Fibroblast of skin of abdomen (primary cell): ENCODE results near the gene ZFAND6.
A peak's percentile ranks its signal among the peaks of the same experiment; 100 is the strongest.

Source experiments
- DNase-seq: peaks from one replicate; pipeline ENCODE4 v3.0.0-alpha.2; 2013

ZFAND6 gene

DNA sequence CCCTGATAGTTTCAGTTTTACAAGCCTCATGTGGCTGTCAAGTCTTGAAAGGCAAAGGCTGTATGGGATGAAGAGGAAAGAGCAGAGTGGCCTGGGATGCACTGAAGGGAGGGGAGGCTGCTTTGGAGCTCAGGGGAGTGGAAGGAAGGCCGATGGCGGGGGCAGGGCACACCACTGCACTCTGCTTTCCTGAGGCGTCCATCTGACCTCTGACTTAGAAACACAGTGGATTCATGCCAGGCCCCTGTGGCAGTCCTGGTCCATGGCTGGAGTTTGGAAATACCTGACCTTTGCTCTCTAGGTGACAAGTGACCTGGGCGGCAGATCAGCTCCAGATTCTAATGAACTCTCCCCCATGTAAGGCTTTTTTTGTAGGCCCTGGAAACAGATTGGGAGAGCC, 112.3 kb downstream of the ZFAND6 start:
- no peak for DNase-seq

DNA sequence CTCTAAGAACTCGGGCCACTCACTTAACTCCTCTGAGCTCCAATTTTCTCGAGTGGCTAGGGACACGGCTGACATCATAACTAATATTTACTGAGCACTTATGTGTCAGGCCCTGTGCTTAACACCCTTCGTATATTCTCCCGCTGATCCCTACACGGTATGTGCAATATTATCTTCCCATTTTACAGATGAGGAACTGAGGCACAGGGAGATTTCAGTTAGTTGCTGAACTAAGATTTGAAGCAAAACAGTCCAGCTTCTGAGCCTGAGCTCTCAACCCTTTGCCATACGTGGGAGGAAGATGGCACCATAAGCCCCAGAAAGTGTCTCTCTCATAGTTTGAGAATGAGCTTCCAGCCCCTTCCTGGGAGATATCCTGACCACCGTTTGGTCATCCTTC, 112.9 kb downstream of the ZFAND6 start:
- DNase-seq: no peak

DNA sequence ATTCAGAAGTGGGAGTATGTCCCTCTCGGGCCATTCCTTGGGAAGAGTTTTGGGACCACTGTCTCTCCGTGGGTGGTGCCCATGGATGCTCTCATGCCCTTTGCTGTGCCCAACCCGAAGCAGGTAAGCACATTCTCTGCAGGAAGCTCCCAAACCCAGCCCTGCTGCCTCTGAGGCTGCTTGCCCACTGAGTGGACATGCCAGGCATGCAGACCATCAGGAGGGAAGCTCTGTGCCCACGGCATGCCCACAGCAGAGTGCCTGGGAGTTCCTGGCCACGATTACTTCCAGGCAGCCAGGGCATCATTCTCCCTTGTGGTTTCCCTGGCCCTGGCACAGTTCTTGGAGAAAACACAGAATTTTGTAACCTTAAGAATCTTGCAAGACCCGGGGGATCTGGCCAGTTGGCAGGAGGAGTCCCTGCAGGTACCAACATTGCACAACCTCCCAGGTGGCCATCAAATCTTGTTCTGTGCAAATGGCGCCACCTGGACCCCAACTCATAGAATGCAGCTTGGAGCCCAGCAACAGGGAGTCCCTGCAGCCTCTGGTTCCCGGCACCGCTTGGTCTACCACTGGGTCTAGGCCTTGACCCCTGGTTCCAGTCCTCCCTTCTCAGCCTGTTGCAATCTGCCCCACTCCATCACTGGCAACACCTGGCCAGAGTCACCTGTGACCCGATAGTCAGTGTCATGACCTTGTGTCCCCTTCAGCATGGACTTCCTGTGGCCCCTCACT, 113.7 kb downstream of the ZFAND6 start:
- DNase-seq: peak; percentile 38

DNA sequence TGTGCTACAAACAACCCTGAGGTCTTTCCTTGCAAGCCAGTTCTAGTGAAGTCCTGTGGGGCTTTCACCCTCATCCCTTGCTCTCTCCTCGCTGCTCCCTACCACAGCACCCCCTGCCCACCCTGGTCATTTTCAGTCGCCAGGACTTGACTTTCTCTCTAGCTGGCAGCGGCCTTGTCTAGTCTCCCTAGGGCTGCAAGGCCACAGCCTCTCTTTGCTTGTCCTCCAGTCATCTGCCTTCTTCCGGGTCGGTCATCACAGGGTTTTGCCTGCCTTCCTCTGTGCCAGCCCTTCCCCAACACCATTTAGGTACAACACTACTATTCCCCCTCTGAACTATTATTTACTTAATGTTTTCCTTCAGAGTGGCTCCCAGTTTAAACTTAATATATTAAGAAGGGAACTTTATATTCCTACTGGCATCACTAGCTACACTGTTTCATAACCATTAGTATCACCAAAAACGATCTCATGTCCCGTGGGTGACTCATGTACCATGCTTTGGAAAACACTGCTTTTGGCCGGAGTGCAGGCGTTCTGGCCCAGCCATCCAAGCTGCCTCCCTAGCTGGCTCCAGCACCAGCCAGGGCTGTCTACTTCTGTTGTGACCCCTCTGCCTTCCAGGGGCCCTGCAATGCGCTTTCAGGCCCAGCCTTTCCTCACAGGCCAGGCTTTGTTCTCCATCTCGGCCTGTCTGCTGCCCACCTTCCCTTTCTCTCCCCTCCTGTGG, 114.7 kb downstream of the ZFAND6 start:
- no peak for DNase-seq

DNA sequence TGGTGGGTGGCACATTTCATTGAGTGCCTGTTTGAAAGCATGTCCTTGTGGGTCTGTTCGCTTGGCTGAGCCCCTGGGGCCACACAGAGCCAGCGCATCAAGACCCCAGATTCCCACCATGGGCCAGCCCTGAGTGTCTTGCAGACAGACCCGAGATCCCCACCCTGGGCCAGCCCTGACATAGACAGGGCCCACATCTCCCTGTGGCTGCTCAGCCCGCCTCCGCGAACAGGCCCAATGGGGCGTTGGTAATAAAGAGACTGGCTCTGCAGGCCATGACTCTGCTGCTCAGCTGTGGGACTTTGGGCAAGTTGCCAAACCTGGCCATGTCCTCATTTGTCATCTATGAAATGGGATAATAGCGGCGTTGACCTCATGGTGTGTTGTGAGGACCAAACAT, 116.0 kb downstream of the ZFAND6 start:
- no peak for DNase-seq

DNA sequence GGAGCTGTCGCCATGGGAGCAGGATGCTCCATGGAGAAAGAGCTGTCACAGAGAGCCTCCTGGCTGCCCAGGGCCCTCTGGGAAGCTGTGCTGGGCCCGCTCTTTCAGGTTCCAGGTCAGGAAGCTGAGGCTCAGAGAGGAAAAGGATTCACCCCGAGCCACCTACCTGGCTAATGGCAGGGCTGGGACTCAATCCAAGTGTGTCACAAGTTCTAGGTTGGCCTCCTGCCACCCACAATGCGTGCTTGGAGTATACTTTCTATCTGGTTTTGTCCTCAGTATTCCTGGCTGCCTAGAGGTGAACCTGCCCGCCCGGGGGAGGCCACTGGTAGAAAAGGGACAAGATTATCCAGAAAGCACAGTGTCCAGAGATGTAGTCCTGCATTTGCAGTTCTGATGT, 117.0 kb downstream of the ZFAND6 start:
- no peak for DNase-seq

DNA sequence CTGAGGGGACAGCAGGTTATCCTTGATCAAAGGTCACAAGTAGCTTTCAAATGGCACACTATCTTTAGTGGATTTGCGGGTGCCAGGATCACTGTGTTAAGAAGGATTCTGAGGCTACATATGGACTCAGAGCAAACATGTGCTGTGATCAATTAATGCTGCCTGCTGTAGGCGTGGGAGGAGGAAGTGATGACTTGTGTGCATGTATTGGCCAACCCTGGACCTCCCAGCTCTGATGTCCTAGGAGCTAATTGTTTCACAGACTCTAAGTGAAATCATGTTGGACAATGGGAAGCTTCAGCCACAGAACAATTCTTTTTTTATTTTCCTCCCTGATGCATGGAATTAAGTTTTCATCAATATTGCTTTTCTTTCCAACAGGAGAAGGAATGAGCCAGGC, 117.7 kb downstream of the ZFAND6 start:
- DNase-seq: no peak

DNA sequence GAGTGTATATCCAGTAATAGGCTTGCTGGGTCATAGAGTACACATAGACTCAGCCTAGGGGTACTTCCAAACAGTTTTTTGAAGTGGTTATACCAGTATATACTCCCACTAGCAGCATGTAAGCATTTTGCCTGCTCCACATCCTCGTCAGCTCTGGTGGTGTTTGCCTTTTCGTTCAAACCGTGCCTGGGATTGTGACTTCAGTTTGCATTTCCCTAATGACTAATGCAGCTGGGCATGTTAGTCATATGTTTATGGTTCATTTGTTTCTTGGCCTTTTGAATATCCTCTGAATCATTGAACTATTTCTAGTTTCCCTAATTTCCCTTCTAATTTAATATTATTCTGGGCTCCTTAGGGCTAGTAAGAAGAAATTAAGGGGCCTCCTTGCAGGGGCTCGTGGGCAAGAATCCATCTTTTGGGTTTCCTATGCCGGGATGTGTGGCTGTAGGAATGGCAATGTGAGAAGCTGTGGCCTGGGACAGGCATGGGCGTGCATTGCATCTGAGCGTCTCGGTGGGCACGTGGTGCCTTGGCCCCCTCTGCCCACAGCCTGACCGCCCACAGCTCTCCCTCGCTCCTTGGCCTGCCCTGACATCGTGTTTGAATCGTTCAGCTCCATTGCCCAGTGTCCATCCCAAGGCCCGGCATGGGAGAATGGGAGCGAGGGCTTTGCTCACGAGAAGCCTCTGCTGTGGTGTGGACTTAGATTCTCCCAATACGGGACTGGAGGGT, 119.7 kb downstream of the ZFAND6 start:
- DNase-seq: peak; percentile 85

DNA sequence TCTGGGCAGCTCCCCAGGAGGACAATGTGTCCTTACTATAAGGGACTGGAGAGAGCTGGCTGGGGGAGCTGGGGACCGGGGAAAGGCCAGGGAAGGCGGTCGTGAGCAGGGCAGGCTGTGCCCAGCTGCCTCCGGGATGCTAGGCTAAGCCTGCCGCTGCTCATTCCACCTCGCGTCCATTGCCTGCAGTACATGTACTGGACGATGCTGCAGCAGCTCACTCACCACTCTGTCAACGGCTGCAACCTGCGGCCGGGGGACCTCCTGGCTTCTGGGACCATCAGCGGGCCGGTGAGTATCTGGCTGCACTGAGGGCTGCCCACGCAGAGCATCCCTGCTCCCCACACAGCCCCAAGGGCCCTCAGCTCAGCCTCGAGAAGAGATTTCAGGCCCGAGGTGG, 120.5 kb downstream of the ZFAND6 start:
- no peak for DNase-seq

DNA sequence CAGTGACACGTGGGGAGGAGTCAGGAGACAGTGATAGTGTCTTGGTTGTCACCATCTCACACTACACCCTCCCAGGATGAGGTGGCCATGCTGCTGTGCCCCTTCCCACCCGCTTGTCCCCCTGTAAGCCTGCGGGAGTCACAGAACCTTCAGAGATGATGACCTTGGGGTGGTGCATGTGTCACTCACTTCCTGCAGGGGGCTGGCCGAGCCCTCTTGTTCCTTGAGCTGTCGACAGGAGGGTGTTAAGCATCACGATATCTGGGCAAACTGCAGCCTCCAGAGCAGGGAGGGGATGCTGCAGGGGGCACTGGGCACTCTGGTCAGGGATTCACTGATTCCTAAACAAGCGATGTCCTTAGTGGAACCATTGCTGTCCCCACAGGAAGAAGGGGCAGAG, 121.0 kb downstream of the ZFAND6 start:
- DNase-seq: no peak

DNA sequence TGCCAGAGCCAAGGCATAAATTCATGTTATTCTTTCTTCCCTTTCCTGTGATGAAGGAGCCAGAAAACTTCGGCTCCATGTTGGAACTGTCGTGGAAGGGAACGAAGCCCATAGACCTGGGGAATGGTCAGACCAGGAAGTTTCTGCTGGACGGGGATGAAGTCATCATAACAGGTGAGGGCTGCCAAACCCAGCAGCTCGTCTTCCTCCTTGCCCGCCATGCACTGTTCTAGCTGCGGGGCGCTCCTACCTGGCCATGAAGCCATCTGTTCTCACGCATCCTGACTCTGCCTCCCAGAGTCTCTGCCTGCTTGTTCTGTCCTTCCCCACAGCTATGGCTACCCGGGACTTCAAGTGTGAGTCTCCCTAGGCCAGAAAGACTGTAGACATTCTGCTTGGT, 121.5 kb downstream of the ZFAND6 start:
- no peak for DNase-seq

DNA sequence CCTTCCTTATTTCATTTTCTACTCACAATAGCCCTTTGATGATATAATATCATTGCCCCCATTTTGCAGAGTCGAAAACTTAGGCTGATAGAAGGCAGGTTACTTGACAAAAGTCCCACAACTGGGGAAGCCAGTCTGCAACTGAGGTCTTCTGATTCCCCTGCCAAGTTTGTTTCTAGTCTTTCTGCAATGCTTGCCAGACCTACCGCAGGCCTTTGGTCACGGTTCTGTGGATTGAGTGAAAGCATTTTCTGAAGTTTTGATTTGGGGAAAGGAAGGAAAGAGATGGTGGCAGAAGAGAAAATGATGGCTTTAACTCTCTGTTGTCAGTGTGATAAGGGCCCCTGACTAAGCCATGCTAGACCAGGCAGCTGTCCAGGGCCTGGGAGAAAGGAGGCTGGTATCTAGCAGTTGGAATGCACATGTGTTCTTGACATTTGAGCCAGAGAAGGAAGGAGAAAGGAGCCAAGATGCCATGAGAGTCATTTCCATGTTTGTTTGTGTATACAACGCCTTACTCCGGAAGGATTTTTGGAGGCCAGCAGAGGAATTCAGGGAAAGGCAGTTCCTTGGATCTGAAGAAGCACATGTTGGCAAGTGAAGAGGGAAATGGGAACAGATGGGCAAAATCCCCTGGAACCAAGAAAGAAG, 123.3 kb downstream of the ZFAND6 start:
- DNase-seq: peak; percentile 62

DNA sequence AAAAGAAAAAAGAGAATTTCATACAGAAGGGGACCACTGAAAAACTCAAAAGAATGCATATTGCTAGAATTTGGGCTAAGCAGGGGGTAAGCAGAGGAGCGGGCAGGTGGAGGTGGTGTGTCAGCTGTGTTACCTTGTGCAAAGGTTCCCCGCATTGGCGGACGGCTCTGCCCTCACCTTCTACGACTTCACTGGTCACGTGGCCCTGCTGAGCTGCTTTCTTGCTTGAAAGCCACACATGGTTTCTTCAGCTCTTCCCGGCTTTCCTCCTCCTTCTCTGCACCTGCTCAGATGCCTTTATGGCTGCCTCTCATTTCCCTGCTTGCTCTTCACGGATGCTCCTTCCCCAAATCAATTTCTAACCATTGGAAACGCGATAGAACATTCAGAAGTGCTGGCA, 123.8 kb downstream of the ZFAND6 start:
- DNase-seq: no peak

DNA sequence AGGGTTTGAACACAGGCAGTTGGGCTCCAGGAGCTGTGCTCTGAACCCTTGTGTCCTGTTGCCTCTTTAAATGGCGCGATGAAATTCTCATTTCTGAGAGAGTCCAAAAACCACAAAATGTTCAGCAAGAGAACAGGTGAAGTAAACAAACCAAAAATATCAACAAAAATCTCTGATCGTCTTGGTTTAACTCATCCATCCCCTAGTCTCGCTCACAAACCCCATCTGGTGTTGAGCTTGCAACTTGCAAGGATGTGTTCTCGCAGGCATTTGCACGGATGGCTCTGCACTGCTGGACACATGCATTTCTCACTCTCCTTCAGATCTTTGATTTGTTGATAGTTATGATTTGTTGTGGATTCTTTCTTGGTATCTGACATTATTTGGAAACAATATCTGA, 124.4 kb downstream of the ZFAND6 start:
- DNase-seq: peak; percentile 16

DNA sequence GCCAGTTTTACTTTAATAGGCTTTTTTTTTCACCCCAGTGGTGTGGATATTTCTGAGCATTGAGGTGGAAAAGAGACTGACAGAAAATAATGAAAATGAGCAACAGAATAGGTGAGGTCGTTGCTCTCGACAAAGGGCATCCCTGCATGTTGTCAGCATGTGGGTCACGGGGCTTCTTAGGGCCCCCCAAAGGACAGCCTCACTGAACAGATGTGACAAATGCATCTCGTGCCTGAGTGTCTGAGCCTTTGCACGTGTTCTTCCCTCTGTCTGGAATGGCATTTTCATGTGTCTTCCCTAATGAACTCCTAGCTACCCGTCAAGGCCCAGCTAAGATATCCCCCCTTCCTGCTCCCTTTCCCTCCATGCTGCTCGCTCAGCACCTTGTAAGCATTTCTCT, 125.1 kb downstream of the ZFAND6 start:
- DNase-seq: no peak

DNA sequence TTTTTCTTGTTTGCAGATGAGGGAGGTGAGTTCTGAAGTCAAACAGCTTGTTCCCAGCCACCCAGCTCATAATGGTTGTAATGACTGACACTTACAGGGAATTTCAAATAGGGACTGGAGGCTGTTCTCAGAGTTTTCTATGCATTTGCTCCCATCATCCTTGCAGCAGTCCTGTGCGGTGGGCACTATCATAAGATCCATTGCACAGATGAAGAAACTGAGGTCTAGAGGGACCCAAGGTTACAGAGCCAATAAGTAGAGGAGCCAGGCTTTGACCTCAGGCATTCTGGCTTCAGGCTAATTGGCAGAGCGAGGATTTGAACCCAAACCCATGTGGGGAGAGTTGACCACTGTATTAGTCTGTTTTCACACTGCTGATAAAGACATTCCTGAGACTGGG, 125.7 kb downstream of the ZFAND6 start:
- no peak for DNase-seq

DNA sequence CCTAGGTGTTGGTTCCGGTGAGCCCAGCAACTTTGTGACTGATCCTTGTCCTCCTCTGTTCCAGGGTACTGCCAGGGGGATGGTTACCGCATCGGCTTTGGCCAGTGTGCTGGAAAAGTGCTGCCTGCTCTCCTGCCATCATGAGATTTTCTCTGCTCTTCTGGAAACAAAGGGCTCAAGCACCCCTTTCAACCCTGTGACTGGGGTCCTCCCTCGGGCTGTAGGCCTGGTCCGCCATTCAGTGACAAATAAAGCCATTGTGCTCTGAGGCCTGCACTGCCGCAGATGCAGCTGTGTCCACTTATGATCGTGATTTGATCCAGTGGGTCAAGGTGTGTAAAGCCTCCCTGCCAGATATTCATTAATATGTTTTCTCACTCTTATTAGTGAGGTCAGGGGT, 126.6 kb downstream of the ZFAND6 start:
- DNase-seq: no peak

DNA sequence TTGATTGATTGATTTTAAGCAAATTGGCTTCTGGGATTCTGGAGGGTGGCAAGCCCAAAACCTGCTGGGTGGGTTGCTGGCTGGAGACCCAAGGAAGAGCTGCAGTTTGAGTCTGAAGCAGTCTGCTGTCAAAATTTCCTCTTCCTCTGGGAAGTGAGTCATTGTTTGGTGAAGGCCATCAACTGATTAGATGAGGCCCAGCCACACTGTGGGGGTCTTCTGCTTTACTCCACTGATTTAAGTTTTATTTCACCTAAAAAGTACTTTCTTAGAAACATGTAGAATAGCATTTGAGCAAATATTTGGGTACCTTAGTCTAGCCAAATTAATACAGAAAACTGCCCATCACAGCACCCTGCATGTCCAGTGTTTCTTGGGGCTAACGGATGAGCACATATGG, 127.1 kb downstream of the ZFAND6 start:
- DNase-seq: no peak
